MCF 10A (cell line): Measurements from ENCODE around the gene TMEM245. TPM values are rescaled to one million over a fixed set of nuclear protein-coding genes. Genes with fewer than 3 reads are reported as not detected.

ENCODE experiments used
- BruUV-seq: library from RNA; stranded (reverse); fragments of 400-500 nt; replicated peaks from 2 replicates; lab custom pipeline; 2021; lab: Mats Ljungman, UMichigan
- CTCF ChIA-PET: fragments of 300-600 bp; sonication (Branson Sonifier 250); formaldehyde crosslinking; extraction: SDS; loops from one replicate; lab custom pipeline; 2021; ENCODE audit warnings: antibody characterized with exemption, inconsistent platforms; lab: Yijun Ruan, JAX
- POLR2A ChIA-PET: fragments of 300-600, 350-650 bp; sonication (Branson Sonifier 250); formaldehyde crosslinking; extraction: SDS; loops from one replicate; lab custom pipeline; 2020; ENCODE audit warnings: antibody characterized with exemption, inconsistent platforms; lab: Yijun Ruan, JAX
- DNase-seq: peaks from one replicate; pipeline ENCODE4 v3.0.0-alpha.2; 2018; ENCODE audit not compliant: unreplicated experiment
- H3K27ac Mint-ChIP-seq: one replicate; pipeline ENCODE4 v1.8.0; 2022; ENCODE audit warnings: mild to moderate bottlenecking, low read depth, mixed read lengths; ENCODE audit not compliant: unreplicated experiment
- H3K27me3 Mint-ChIP-seq: one replicate; pipeline ENCODE4 v1.8.0; 2022; ENCODE audit warnings: mixed read lengths; ENCODE audit not compliant: insufficient read depth, unreplicated experiment
- H3K36me3 Mint-ChIP-seq: one replicate; pipeline ENCODE4 v1.8.0; 2022; ENCODE audit warnings: mild to moderate bottlenecking, moderate library complexity, mixed read lengths; ENCODE audit not compliant: insufficient read depth, unreplicated experiment
- H3K4me1 Mint-ChIP-seq: one replicate; pipeline ENCODE4 v1.8.0; 2022; ENCODE audit warnings: mixed read lengths; ENCODE audit not compliant: insufficient read depth, unreplicated experiment
- H3K4me3 Mint-ChIP-seq: one replicate; pipeline ENCODE4 v1.8.0; 2022; ENCODE audit warnings: mild to moderate bottlenecking, moderate library complexity, mixed read lengths; ENCODE audit not compliant: unreplicated experiment
- H3K9me3 Mint-ChIP-seq: one replicate; pipeline ENCODE4 v1.8.0; 2022; ENCODE audit warnings: mixed read lengths; ENCODE audit not compliant: unreplicated experiment
- intact Hi-C: fragments of 100-400 bp; cut with micrococcal nuclease; formaldehyde crosslinking; loops from 2 replicates; pipeline ENCODE4 v1.14.1; 2022
- total RNA-seq: library from RNA; stranded (reverse); gene quantifications from 2 replicates; pipeline ENCODE4 v1.2.3, GENCODE V29; 2022
- TF ChIP-seq, protein P1 (sequence below): fragments of 200-600 bp; IDR thresholded peaks from one replicate; pipeline ENCODE4 v1.8.0; 2022; ENCODE audit warnings: antibody characterized with exemption, mild to moderate bottlenecking; ENCODE audit not compliant: unreplicated experiment

Gene TMEM245
- total RNA-seq, 1 experiment from 2014 or later, result 35.0 TPM

DNA sequence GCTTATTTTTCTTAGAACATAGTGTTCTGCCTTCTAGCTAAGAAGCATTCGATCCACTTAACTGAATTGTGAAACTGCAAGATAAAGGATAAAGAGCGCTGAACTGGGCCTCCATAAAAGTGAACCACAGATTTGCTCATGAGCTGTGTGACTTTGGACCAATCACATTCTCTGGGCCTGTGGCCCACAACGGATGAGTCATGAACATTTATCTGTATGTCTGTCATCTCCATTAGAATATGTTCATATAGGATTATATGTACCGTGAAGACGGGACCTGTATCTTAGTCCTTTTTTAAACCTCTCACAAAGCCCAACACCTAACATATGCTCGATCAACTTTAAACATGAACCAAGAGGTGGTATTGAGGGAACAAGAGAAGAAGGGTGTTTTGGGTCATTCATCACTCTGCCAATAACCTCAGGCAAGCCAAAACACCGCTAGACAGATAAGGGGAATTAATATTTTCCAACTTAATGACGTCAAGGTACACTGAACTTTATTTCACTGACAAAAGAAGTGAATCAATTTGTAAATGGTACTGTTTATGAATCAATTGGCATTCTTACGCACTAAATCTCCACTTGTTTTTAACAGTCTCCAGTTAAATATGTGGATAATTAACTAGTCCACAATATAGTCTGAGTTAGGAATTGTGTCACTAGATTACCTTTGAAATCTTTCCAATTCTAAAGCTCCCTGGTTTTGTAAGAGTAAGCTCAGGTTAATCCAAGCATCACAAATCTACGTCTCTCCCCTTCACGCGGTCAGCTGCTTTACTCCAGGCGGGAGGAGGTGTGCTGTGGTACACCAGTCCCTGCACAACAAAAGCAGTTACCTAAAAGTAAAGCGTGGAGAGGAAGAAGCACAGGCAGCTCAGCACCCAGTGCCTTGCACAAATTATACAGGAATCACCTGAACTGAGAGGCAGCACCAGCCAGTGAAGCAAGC is 1.6 kb downstream of the TMEM245 start:
- H3K4me3 Mint-ChIP-seq, result peak overlapping the region; percentile 86
- ChIA-PET POLR2A (interaction anchor here (0.6 to 4.1 kb wide), 22 partner anchors 10 to 250 kb away, joined by 3 to 71 read pairs (median 4); partner anchors contain the start of genes ABITRAM and ELP1), CTCF (interaction anchor here (0.5 to 2.1 kb wide), 8 partner anchors 8 to 284 kb away, joined by 3 to 7 read pairs (median 4); no protein-coding TSS in a partner anchor)
- no peaks in the 10 kb centered on the region for H3K9me3 Mint-ChIP-seq
- BruUV-seq, result TSS peak; percentile 32
- TF ChIP-seq, protein P1, sequence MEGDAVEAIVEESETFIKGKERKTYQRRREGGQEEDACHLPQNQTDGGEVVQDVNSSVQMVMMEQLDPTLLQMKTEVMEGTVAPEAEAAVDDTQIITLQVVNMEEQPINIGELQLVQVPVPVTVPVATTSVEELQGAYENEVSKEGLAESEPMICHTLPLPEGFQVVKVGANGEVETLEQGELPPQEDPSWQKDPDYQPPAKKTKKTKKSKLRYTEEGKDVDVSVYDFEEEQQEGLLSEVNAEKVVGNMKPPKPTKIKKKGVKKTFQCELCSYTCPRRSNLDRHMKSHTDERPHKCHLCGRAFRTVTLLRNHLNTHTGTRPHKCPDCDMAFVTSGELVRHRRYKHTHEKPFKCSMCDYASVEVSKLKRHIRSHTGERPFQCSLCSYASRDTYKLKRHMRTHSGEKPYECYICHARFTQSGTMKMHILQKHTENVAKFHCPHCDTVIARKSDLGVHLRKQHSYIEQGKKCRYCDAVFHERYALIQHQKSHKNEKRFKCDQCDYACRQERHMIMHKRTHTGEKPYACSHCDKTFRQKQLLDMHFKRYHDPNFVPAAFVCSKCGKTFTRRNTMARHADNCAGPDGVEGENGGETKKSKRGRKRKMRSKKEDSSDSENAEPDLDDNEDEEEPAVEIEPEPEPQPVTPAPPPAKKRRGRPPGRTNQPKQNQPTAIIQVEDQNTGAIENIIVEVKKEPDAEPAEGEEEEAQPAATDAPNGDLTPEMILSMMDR, result no peak
- H3K4me1 Mint-ChIP-seq, result peaks cover 32% of the 10 kb centered on the region
- intact Hi-C loops, result loop anchor here (2.0 to 10.0 kb wide), 3 partner anchors 19 to 117 kb away; partner anchors contain the start of gene CTNNAL1
- DNase-seq, result peak; percentile 89
- peaks cover 19% of the 10 kb centered on the region for H3K36me3 Mint-ChIP-seq
- H3K27me3 Mint-ChIP-seq, result no peaks in the 10 kb centered on the region
- peak overlapping the region; percentile 73 for H3K27ac Mint-ChIP-seq

DNA sequence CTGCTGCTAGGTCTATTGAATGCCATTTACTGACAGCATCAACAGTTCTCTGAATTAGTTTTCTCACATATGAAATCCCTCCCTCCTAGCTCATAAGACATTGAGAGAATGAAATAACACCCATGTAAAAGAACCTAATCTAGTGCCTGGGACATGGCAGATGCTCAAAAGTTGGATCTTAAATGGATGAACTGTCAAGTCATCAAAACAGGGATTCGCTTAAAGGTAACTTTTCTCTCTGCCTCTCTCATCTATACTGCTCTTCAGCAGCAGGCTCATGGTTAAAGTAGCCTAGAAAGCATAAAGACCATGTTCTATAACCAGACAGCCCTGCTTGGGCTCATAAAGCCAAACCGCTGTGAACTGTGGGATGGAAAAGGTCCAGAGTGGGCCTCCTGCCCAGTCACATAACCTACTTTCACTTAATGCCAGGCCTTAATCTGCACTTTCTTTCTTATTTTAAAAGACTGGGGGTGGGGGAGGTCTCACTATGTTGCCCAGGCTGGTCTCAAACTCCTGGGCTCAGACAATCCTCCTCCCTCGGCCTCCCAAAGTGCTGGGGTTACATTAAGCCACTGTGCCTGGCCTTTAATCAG is 3.7 kb downstream of the TMEM245 start:
- intact Hi-C loops, result loop anchor here (10.0 kb wide), 1 partner anchor 119 kb away; no protein-coding TSS in a partner anchor

DNA sequence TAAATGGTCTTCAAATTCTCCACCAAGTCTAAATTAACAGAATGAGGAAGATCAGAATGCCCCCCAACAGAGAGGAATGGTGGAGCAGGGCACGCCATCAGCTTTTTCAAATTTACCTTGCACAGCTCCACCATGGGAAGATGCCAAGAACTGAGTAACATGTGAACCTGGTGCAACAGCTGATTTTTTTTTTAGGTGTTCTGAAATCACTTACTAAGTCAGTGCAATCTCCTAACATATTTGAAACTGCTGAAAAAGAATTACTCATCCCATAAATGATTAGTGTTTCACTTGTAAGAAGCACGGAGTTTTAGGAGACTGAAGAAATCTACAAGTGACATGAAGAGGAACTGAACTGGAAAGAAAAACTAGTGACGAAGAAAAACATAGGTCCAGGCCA is 5.1 kb downstream of the TMEM245 start:
- intact Hi-C loops, result loop anchor here (5.0 to 10.0 kb wide), 2 partner anchors 120 to 203 kb away; no protein-coding TSS in a partner anchor
- DNase-seq, result peak; percentile 79
- no peaks in the 10 kb centered on the region for H3K27me3 Mint-ChIP-seq
- peak overlapping the region; percentile 86 for H3K27ac Mint-ChIP-seq
- BruUV-seq, result no TSS peak
- peak overlapping the region; percentile 60 for H3K4me3 Mint-ChIP-seq
- peaks cover 19% of the 10 kb centered on the region for H3K36me3 Mint-ChIP-seq
- TF ChIP-seq, protein P1, result no peak
- peaks cover 47% of the 10 kb centered on the region for H3K4me1 Mint-ChIP-seq
- ChIA-PET POLR2A (interaction anchor here (0.8 to 2.2 kb wide), 7 partner anchors 13 to 423 kb away, joined by 3 to 18 read pairs (median 5); no protein-coding TSS in a partner anchor), CTCF (interaction anchor here (0.6 to 0.7 kb wide), 3 partner anchors 93 to 201 kb away, joined by 3 to 4 read pairs (median 3); no protein-coding TSS in a partner anchor)
- no peaks in the 10 kb centered on the region for H3K9me3 Mint-ChIP-seq

More for the DNA sequence above, 3.7 kb downstream of the TMEM245 start:
- Mint-ChIP-seq H3K9me3 (no peaks in the 10 kb centered on the region), H3K27me3 (no peaks in the 10 kb centered on the region), H3K36me3 (peaks cover 19% of the 10 kb centered on the region), H3K4me1 (peaks cover 36% of the 10 kb centered on the region), H3K4me3 (no peak overlapping the region), H3K27ac (peak overlapping the region; percentile 7)
- POLR2A ChIA-PET, result interaction anchor here (2.2 kb wide), 1 partner anchor 14 kb away, joined by 18 read pairs; no protein-coding TSS in a partner anchor
- BruUV-seq, result no TSS peak
- DNase-seq, result no peak
- CTCF ChIA-PET, result no interaction called here
- TF ChIP-seq, protein P1, result no peak
